ENCODE measurements around the gene UNC13D. TPM values are rescaled to one million over a fixed set of nuclear protein-coding genes. Genes with fewer than 3 reads are reported as not detected.

The UNC13D gene
- total RNA-seq, 2 donors from 2014 or later: 8.6 to 21.8 TPM

DNA sequence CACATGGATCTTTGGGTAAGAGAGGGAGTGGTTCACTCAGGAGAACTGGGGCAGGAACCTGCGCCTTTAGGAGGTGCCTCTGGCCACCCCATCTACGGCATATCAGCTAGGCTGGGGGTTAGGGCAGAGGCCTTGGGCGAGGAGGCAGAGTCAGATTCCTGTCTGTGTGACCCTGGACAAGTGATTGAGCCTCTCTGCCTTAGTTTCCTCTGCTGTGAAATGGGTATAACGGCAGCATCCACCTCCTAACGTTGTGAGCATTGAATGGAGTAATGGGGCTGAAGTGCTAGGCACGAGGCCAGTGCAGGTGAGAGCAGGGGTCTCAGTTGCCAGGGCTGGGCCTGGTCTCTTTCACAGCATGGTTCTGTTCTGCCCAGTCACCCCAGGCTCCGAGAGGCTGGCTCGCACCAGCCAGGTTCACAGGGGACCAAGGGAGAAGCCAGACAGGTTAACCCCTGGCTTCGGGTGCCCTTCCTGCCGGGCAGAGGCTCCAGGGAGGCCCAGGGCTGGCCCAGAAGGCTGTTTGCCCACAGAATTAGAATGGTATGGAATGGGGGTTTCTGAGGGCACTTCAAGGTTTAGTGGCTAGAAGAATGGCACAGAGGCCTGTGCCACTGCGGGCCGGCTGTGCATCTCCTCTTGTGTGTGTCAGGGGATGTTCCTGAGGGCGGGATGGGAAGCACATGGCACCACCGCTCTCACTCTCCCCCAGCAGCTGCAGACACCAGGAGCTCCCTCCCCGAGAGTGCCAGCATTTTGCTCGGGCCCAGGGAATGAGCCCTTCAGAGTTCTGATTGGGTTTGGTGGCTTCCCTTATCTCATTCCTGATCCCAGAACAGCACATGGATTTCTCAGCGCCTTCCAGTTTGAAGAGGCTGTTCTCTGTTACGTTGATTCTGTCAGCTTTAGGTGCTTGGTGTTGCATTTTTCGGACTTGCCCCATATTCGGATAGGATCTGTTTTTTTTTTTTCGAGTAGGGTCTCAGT, 23.8 kb downstream of the UNC13D start:
- intact Hi-C loops (cut with DNase I): no loop called here

GRCh38 chr17:75819678-75820077, 24.5 kb downstream of the UNC13D start:
- peaks cover 14 to 31% of the 10 kb centered on the region in 2 donors for H3K36me3 ChIP-seq (replicated peaks in 1 of 2; ENCODE audit: insufficient read depth in 1 of 2, low read depth in 2 of 2)
- H3K27me3 ChIP-seq: no peaks in the 10 kb centered on the region
- H3K9me3 ChIP-seq: no peaks in the 10 kb centered on the region
- peaks cover 21% of the 10 kb centered on the region for H3K4me1 ChIP-seq
- no peak for DNase-seq
- no peak overlapping the region for H3K4me3 ChIP-seq
- TF ChIP-seq CTCF (IDR thresholded peaks at IDR 0.05): no peak
- TF ChIP-seq POLR2A (IDR thresholded peaks at IDR 0.05): no peak
- no peak overlapping the region for H3K27ac ChIP-seq
- intact Hi-C loops (cut with DNase I): no loop called here
- WGBS, 2 donors: 93 to 94% methylated on average over 15 to 16 of the region's 16 CpGs
- ATAC-seq: no peak

More for the DNA sequence above, 23.8 kb downstream of the UNC13D start:
- Histone ChIP-seq H3K9me3 (no peaks in the 10 kb centered on the region), H3K36me3 (replicated peaks in 1 of 2; ENCODE audit: insufficient read depth in 1 of 2, low read depth in 2 of 2) (peaks cover 14 to 27% of the 10 kb centered on the region in 2 donors), H3K27me3 (no peaks in the 10 kb centered on the region), H3K4me3 (no peak overlapping the region), H3K4me1 (peaks cover 21% of the 10 kb centered on the region), H3K27ac (no peak overlapping the region)
- no peak for DNase-seq
- no peak for ATAC-seq
- TF ChIP-seq CTCF (IDR thresholded peaks at IDR 0.05) (no peak), POLR2A (IDR thresholded peaks at IDR 0.05) (no peak)
- WGBS, 2 donors: 81 to 91% methylated on average over 10 to 21 of the region's 21 CpGs

- TF ChIP-seq POLR2A (IDR thresholded peaks at IDR 0.05) (no peak), CTCF (IDR thresholded peaks at IDR 0.05) (no peak)
- no peaks in the 10 kb centered on the region for H3K9me3 ChIP-seq
- peaks cover 14 to 34% of the 10 kb centered on the region in 2 donors for H3K36me3 ChIP-seq (replicated peaks in 1 of 2; ENCODE audit: insufficient read depth in 1 of 2, low read depth in 2 of 2)
- 87 to 89% methylated on average over 7 of the region's 7 CpGs for WGBS, 2 donors
- DNase-seq (no peak), ATAC-seq (no peak)
- H3K4me3 ChIP-seq: no peak overlapping the region
- no peaks in the 10 kb centered on the region for H3K27me3 ChIP-seq
- intact Hi-C loops (cut with DNase I): no loop called here
- H3K4me1 ChIP-seq: peaks cover 21% of the 10 kb centered on the region
- H3K27ac ChIP-seq: no peak overlapping the region
Observed at GRCh38 chr17:75819116-75819515, 25.1 kb downstream of the UNC13D start.

GRCh38 chr17:75818326-75818885, 25.8 kb downstream of the UNC13D start:
- intact Hi-C loops (cut with DNase I): no loop called here
- Histone ChIP-seq H3K4me3 (no peak overlapping the region), H3K9me3 (no peaks in the 10 kb centered on the region), H3K36me3 (replicated peaks in 1 of 2; ENCODE audit: insufficient read depth in 1 of 2, low read depth in 2 of 2) (peaks cover 14 to 38% of the 10 kb centered on the region in 2 donors), H3K27me3 (no peaks in the 10 kb centered on the region), H3K4me1 (peaks cover 19% of the 10 kb centered on the region), H3K27ac (no peak overlapping the region)
- TF ChIP-seq POLR2A (IDR thresholded peaks at IDR 0.05): no peak
- no peak for TF ChIP-seq CTCF (IDR thresholded peaks at IDR 0.05)
- ATAC-seq (no peak), DNase-seq (no peak)
- 94 to 95% methylated on average over 14 to 16 of the region's 16 CpGs for WGBS, 2 donors
